Memory B cell (primary cell): ENCODE results near the gene KRTAP10-6.
"Not testable (repeated sequence)": the region's sequence is repeated elsewhere in the genome, so short reads cannot be mapped to it uniquely, and the experiment has no call there.

ENCODE experiments used
- ATAC-seq: fragments of 150-1000 bp; cut with Tn5 transposase; 2 replicates; pipeline ENCODE4 v1.10.0; 2021; ENCODE audit warnings: low read depth, mild to moderate bottlenecking, moderate library complexity
- DNase-seq, 2 donors: peaks; one replicate each; pipeline ENCODE4 v3.0.0; 2022; ENCODE audit warnings: low spot score in 2 of 2
- H3K27ac Mint-ChIP-seq: one replicate; pipeline ENCODE4 v1.8.0; 2022; ENCODE audit warnings: mild to moderate bottlenecking, moderate library complexity, mixed read lengths
- H3K27me3 Mint-ChIP-seq: one replicate; pipeline ENCODE4 v1.8.0; 2022; ENCODE audit warnings: mixed read lengths
- H3K36me3 Mint-ChIP-seq: one replicate; pipeline ENCODE4 v1.8.0; 2022; ENCODE audit warnings: mild to moderate bottlenecking, mixed read lengths
- H3K4me1 Mint-ChIP-seq: one replicate; pipeline ENCODE4 v1.8.0; 2022; ENCODE audit warnings: mixed read lengths
- H3K4me3 Mint-ChIP-seq: one replicate; pipeline ENCODE4 v1.8.0; 2022; ENCODE audit warnings: mild to moderate bottlenecking, moderate library complexity, mixed read lengths
- H3K9me3 Mint-ChIP-seq: one replicate; pipeline ENCODE4 v1.8.0; 2022; ENCODE audit warnings: mixed read lengths

The KRTAP10-6 gene

GRCh38 chr21:44592446-44593311 lies at the start of gene KRTAP10-6:
Gene KRTAP10-6 (minus strand): TSS chr21:44592505. CDS start chr21:44592484, 21 bp downstream.
- H3K27me3 Mint-ChIP-seq, result peaks cover 19% of the 10 kb centered on the region
- peak in 1 of 2 donors; percentile 6 for DNase-seq
- H3K27ac Mint-ChIP-seq, result no peak within 1 kb of the TSS
- no peak for ATAC-seq
- no peak within 1 kb of the TSS for H3K4me3 Mint-ChIP-seq
- H3K4me1 Mint-ChIP-seq, result peaks cover 2% of the 10 kb centered on the region
- H3K9me3 Mint-ChIP-seq, result no peaks in the 10 kb centered on the region
- no peaks in the 10 kb centered on the region for H3K36me3 Mint-ChIP-seq

- no peak for ATAC-seq
- Mint-ChIP-seq H3K4me3 (no peak overlapping the region), H3K4me1 (no peaks in the 10 kb centered on the region), H3K36me3 (peaks cover 5% of the 10 kb centered on the region), H3K27me3 (peaks cover 26% of the 10 kb centered on the region), H3K27ac (no peak overlapping the region), H3K9me3 (peaks cover 23% of the 10 kb centered on the region)
- no peak for DNase-seq
Observed at GRCh38 chr21:44640761-44641160, 48.5 kb upstream of the KRTAP10-6 start.

GRCh38 chr21:44639331-44639655 lies 47.0 kb upstream of the KRTAP10-6 start:
- no peak overlapping the region for H3K4me3 Mint-ChIP-seq

GRCh38 chr21:44638506-44639330 lies 46.4 kb upstream of the KRTAP10-6 start:
- not testable (repeated sequence) for H3K4me1 Mint-ChIP-seq, H3K4me3 Mint-ChIP-seq, H3K36me3 Mint-ChIP-seq, DNase-seq, H3K27ac Mint-ChIP-seq, ATAC-seq
- Mint-ChIP-seq H3K9me3 (peaks cover 15% of the 10 kb centered on the region), H3K27me3 (peaks cover 28% of the 10 kb centered on the region)

More at GRCh38 chr21:44639331-44639655, 47.0 kb upstream of the KRTAP10-6 start:
- Mint-ChIP-seq H3K27ac (no peak overlapping the region), H3K27me3 (peaks cover 28% of the 10 kb centered on the region), H3K9me3 (peaks cover 15% of the 10 kb centered on the region), H3K4me1 (no peaks in the 10 kb centered on the region), H3K36me3 (peaks cover 5% of the 10 kb centered on the region)
- no peak for DNase-seq
- no peak for ATAC-seq

- not testable (repeated sequence) for H3K36me3 Mint-ChIP-seq, H3K4me3 Mint-ChIP-seq, ATAC-seq, H3K4me1 Mint-ChIP-seq, H3K27ac Mint-ChIP-seq, DNase-seq
- H3K27me3 Mint-ChIP-seq, result peaks cover 26% of the 10 kb centered on the region
- H3K9me3 Mint-ChIP-seq, result peaks cover 16% of the 10 kb centered on the region
Observed at GRCh38 chr21:44637851-44638348, 45.6 kb upstream of the KRTAP10-6 start.

- Mint-ChIP-seq H3K9me3 (peaks cover 14% of the 10 kb centered on the region), H3K4me3 (no peak within 1 kb of the TSS), H3K27ac (no peak within 1 kb of the TSS), H3K27me3 (peaks cover 24% of the 10 kb centered on the region), H3K36me3 (peaks cover 5% of the 10 kb centered on the region), H3K4me1 (no peaks in the 10 kb centered on the region)
- ATAC-seq, result no peak
- no peak for DNase-seq
Observed at GRCh38 chr21:44637018-44637850, 44.9 kb upstream of the KRTAP10-6 start, which contains the start of gene KRTAP10-10. Gene KRTAP10-10 (plus strand): TSS chr21:44637356. CDS start chr21:44637418, 62 bp downstream.

GRCh38 chr21:44636209-44637017 lies 44.1 kb upstream of the KRTAP10-6 start:
- Mint-ChIP-seq H3K27ac (no peak overlapping the region), H3K27me3 (peaks cover 23% of the 10 kb centered on the region), H3K9me3 (peaks cover 17% of the 10 kb centered on the region), H3K36me3 (peaks cover 5% of the 10 kb centered on the region), H3K4me1 (no peaks in the 10 kb centered on the region), H3K4me3 (no peak overlapping the region)
- DNase-seq (no peak), ATAC-seq (no peak)

- Mint-ChIP-seq H3K9me3 (peaks cover 24% of the 10 kb centered on the region), H3K27me3 (peaks cover 8% of the 10 kb centered on the region), H3K27ac (no peak overlapping the region), H3K4me3 (no peak overlapping the region), H3K36me3 (peaks cover 5% of the 10 kb centered on the region), H3K4me1 (peaks cover 7% of the 10 kb centered on the region)
- DNase-seq, result no peak
- ATAC-seq, result no peak
Observed at GRCh38 chr21:44632067-44632466, 39.8 kb upstream of the KRTAP10-6 start.

- no peak overlapping the region for H3K27ac Mint-ChIP-seq
- H3K4me1 Mint-ChIP-seq, result peaks cover 7% of the 10 kb centered on the region
- ATAC-seq (no peak), DNase-seq (no peak)
- peaks cover 10% of the 10 kb centered on the region for H3K27me3 Mint-ChIP-seq
- peaks cover 5% of the 10 kb centered on the region for H3K36me3 Mint-ChIP-seq
- no peak overlapping the region for H3K4me3 Mint-ChIP-seq
- H3K9me3 Mint-ChIP-seq, result peaks cover 24% of the 10 kb centered on the region
Observed at GRCh38 chr21:44630440-44630839, 38.1 kb upstream of the KRTAP10-6 start.

- Mint-ChIP-seq H3K4me3 (no peak overlapping the region), H3K9me3 (peaks cover 29% of the 10 kb centered on the region), H3K27me3 (peaks cover 13% of the 10 kb centered on the region), H3K36me3 (peaks cover 10% of the 10 kb centered on the region), H3K4me1 (peaks cover 7% of the 10 kb centered on the region), H3K27ac (no peak overlapping the region)
- ATAC-seq (no peak), DNase-seq (no peak)
Observed at GRCh38 chr21:44628707-44629391, 36.5 kb upstream of the KRTAP10-6 start.

GRCh38 chr21:44627831-44628233 lies 35.5 kb upstream of the KRTAP10-6 start:
- peaks cover 31% of the 10 kb centered on the region for H3K9me3 Mint-ChIP-seq
- not testable (repeated sequence) for H3K4me1 Mint-ChIP-seq, H3K27ac Mint-ChIP-seq, DNase-seq, H3K4me3 Mint-ChIP-seq, ATAC-seq
- peaks cover 13% of the 10 kb centered on the region for H3K27me3 Mint-ChIP-seq
- H3K36me3 Mint-ChIP-seq, result peaks cover 12% of the 10 kb centered on the region

- DNase-seq, H3K4me1 Mint-ChIP-seq, H3K27ac Mint-ChIP-seq, H3K4me3 Mint-ChIP-seq, ATAC-seq: not testable (repeated sequence)
- Mint-ChIP-seq H3K9me3 (peaks cover 35% of the 10 kb centered on the region), H3K36me3 (peaks cover 12% of the 10 kb centered on the region), H3K27me3 (peaks cover 13% of the 10 kb centered on the region)
Observed at GRCh38 chr21:44627181-44627822, 35.0 kb upstream of the KRTAP10-6 start.
